ENCODE data around the gene SH3D21.

SH3D21 gene

GRCh38 chr1:36306210-36306901, at the start of gene SH3D21:
Gene SH3D21, plus strand, starts transcription at chr1:36306368. Its CDS starts 53 bp downstream, at chr1:36306421.
- in situ Hi-C loops (cut with MboI; ENCODE audit: low sequenced_read_pairs): no loop called here

- in situ Hi-C loops (cut with MboI; ENCODE audit: low sequenced_read_pairs): no loop called here
Observed at GRCh38 chr1:36256558-36257374, 49.4 kb upstream of the SH3D21 start.

GRCh38 chr1:36257375-36257767, 48.8 kb upstream of the SH3D21 start:
- in situ Hi-C loops (cut with MboI; ENCODE audit: low sequenced_read_pairs): no loop called here

GRCh38 chr1:36258960-36259344, 47.2 kb upstream of the SH3D21 start:
- in situ Hi-C loops (cut with MboI; ENCODE audit: low sequenced_read_pairs): no loop called here

- in situ Hi-C loops (cut with MboI; ENCODE audit: low sequenced_read_pairs): no loop called here
Observed at GRCh38 chr1:36268981-36269380, 37.2 kb upstream of the SH3D21 start.

- in situ Hi-C loops (cut with MboI; ENCODE audit: low sequenced_read_pairs): no loop called here
Observed at GRCh38 chr1:36269408-36269838, 36.7 kb upstream of the SH3D21 start.

- in situ Hi-C loops (cut with MboI; ENCODE audit: low sequenced_read_pairs): no loop called here
Observed at GRCh38 chr1:36273024-36273423, 33.1 kb upstream of the SH3D21 start.

- in situ Hi-C loops (cut with MboI; ENCODE audit: low sequenced_read_pairs): no loop called here
Observed at GRCh38 chr1:36274201-36274600, 32.0 kb upstream of the SH3D21 start.

GRCh38 chr1:36276688-36277087, 29.5 kb upstream of the SH3D21 start:
- in situ Hi-C loops (cut with MboI; ENCODE audit: low sequenced_read_pairs): no loop called here

- in situ Hi-C loops (cut with MboI; ENCODE audit: low sequenced_read_pairs): no loop called here
Observed at GRCh38 chr1:36279110-36279788, 26.9 kb upstream of the SH3D21 start.

- in situ Hi-C loops (cut with MboI; ENCODE audit: low sequenced_read_pairs): no loop called here
Observed at GRCh38 chr1:36279789-36280296, 26.3 kb upstream of the SH3D21 start.

GRCh38 chr1:36284061-36284460, 22.1 kb upstream of the SH3D21 start:
- in situ Hi-C loops (cut with MboI; ENCODE audit: low sequenced_read_pairs): no loop called here

- in situ Hi-C loops (cut with MboI; ENCODE audit: low sequenced_read_pairs): no loop called here
Observed at GRCh38 chr1:36284517-36284916, 21.7 kb upstream of the SH3D21 start.

- in situ Hi-C loops (cut with MboI; ENCODE audit: low sequenced_read_pairs): no loop called here
Observed at GRCh38 chr1:36285443-36286101, 20.6 kb upstream of the SH3D21 start.

GRCh38 chr1:36286802-36287201, 19.4 kb upstream of the SH3D21 start:
- in situ Hi-C loops (cut with MboI; ENCODE audit: low sequenced_read_pairs): no loop called here

- in situ Hi-C loops (cut with MboI; ENCODE audit: low sequenced_read_pairs): no loop called here
Observed at GRCh38 chr1:36287595-36287994, 18.6 kb upstream of the SH3D21 start.

- in situ Hi-C loops (cut with MboI; ENCODE audit: low sequenced_read_pairs): no loop called here
Observed at GRCh38 chr1:36295390-36295789, 10.8 kb upstream of the SH3D21 start.

GRCh38 chr1:36297062-36297461, 9.1 kb upstream of the SH3D21 start:
- in situ Hi-C loops (cut with MboI; ENCODE audit: low sequenced_read_pairs): no loop called here

- in situ Hi-C loops (cut with MboI; ENCODE audit: low sequenced_read_pairs): no loop called here
Observed at GRCh38 chr1:36298640-36299039, 7.5 kb upstream of the SH3D21 start.

- in situ Hi-C loops (cut with MboI; ENCODE audit: low sequenced_read_pairs): no loop called here
Observed at GRCh38 chr1:36300526-36300925, 5.6 kb upstream of the SH3D21 start.

- in situ Hi-C loops (cut with MboI; ENCODE audit: low sequenced_read_pairs): no loop called here
Observed at GRCh38 chr1:36301220-36301619, 4.9 kb upstream of the SH3D21 start.
